Peyer's patch (tissue), 4 donors: ENCODE results near the gene DDC. TPM values are rescaled to one million over a fixed set of nuclear protein-coding genes. Genes with fewer than 3 reads are reported as not detected.

Source experiments
- DNase-seq, 3 donors: peaks; one replicate each; pipeline ENCODE4 v3.0.0-alpha.2; 2017 to 2019
- H3K27ac ChIP-seq, 4 donors: fragments of 200-600 bp; sonication (generic); one replicate each; pipeline ENCODE4 v1.5.1; 2016 to 2019
- H3K27me3 ChIP-seq, 2 donors: fragments of 200-600 bp; sonication (generic); one replicate each; pipeline ENCODE4 v1.5.1; 2019
- H3K36me3 ChIP-seq, 3 donors: fragments of 200-600 bp; sonication (generic); one replicate each; pipeline ENCODE4 v1.5.1; 2016 to 2019
- H3K4me1 ChIP-seq, 4 donors: fragments of 200-600 bp; sonication (generic); one replicate each; pipeline ENCODE4 v1.5.1; 2016 to 2019
- H3K4me3 ChIP-seq, 4 donors: fragments of 200-600 bp; sonication (generic); 1 replicate in 3 of 4; 2 replicates in 1 of 4; pipeline ENCODE4 v1.5.1; 2016 to 2019; ENCODE audit warnings: mild to moderate bottlenecking in 1 of 4
- H3K9me3 ChIP-seq, 4 donors: fragments of 200-600 bp; sonication (generic); one replicate each; pipeline ENCODE4 v1.5.1; 2016 to 2019; ENCODE audit warnings: mild to moderate bottlenecking in 1 of 4
- CTCF ChIP-seq, 6 experiments: fragments of 450-650 bp in 4 of 6; fragments of 200-600 bp in 2 of 6; sonication (generic) in 1 of 6; IDR thresholded peaks; one replicate each; pipeline ENCODE4 v1.5.1; 2017 to 2019; ENCODE audit warnings: antibody characterized with exemption in 6 of 6, mild to moderate bottlenecking in 3 of 6, moderate library complexity in 1 of 6
- POLR2A ChIP-seq, 2 donors: fragments of 450-650 bp; IDR thresholded peaks; one replicate each; pipeline ENCODE4 v1.5.1; 2017; ENCODE audit warnings: antibody characterized with exemption in 2 of 2, mild to moderate bottlenecking in 2 of 2, moderate library complexity in 2 of 2
- total RNA-seq, 4 donors: library from RNA; depleted of rRNA; stranded (reverse); fragments of >200 nt; gene quantifications; one replicate each; pipeline ENCODE4 v1.1.0, GENCODE V29; 2016

Gene DDC
- total RNA-seq, 4 donors from 2014 or later, result 56.9 to 314 (median 200) TPM

GRCh38 chr7:50436133-50436806 lies 128.9 kb downstream of the DDC start:
- no peaks in the 10 kb centered on the region for H3K9me3 ChIP-seq
- TF ChIP-seq POLR2A (IDR thresholded peaks at IDR 0.05), result no peak
- no peak for TF ChIP-seq CTCF (IDR thresholded peaks at IDR 0.05)
- no peaks in the 10 kb centered on the region for H3K4me1 ChIP-seq
- H3K27ac ChIP-seq, result no peak overlapping the region
- H3K27me3 ChIP-seq, result no peaks in the 10 kb centered on the region
- H3K36me3 ChIP-seq, result no peaks in the 10 kb centered on the region
- no peak overlapping the region for H3K4me3 ChIP-seq
- DNase-seq, result no peak

GRCh38 chr7:50431722-50432305 lies 133.4 kb downstream of the DDC start:
- H3K4me3 ChIP-seq, result no peak overlapping the region
- TF ChIP-seq POLR2A (IDR thresholded peaks at IDR 0.05) (no peak), CTCF (IDR thresholded peaks at IDR 0.05) (no peak)

GRCh38 chr7:50431316-50431715 lies 133.9 kb downstream of the DDC start:
- TF ChIP-seq POLR2A (IDR thresholded peaks at IDR 0.05) (no peak), CTCF (IDR thresholded peaks at IDR 0.05) (no peak)
- Histone ChIP-seq H3K36me3 (no peaks in the 10 kb centered on the region), H3K4me1 (no peaks in the 10 kb centered on the region), H3K27ac (no peak overlapping the region), H3K27me3 (no peaks in the 10 kb centered on the region), H3K4me3 (no peak overlapping the region), H3K9me3 (no peaks in the 10 kb centered on the region)
- no peak for DNase-seq

More at GRCh38 chr7:50431722-50432305, 133.4 kb downstream of the DDC start:
- H3K9me3 ChIP-seq, result no peaks in the 10 kb centered on the region
- no peaks in the 10 kb centered on the region for H3K27me3 ChIP-seq
- no peak overlapping the region for H3K27ac ChIP-seq
- H3K36me3 ChIP-seq, result no peaks in the 10 kb centered on the region
- DNase-seq, result no peak
- H3K4me1 ChIP-seq, result no peaks in the 10 kb centered on the region

- DNase-seq, result no peak
- Histone ChIP-seq H3K4me1 (no peaks in the 10 kb centered on the region), H3K36me3 (no peaks in the 10 kb centered on the region), H3K27me3 (no peaks in the 10 kb centered on the region), H3K4me3 (no peak overlapping the region), H3K9me3 (no peaks in the 10 kb centered on the region), H3K27ac (no peak overlapping the region)
- TF ChIP-seq POLR2A (IDR thresholded peaks at IDR 0.05) (no peak), CTCF (IDR thresholded peaks at IDR 0.05) (no peak)
Observed at GRCh38 chr7:50428911-50429310, 136.3 kb downstream of the DDC start.

GRCh38 chr7:50427518-50427917 lies 137.7 kb downstream of the DDC start:
- Histone ChIP-seq H3K9me3 (no peaks in the 10 kb centered on the region), H3K4me3 (no peak overlapping the region), H3K27me3 (no peaks in the 10 kb centered on the region), H3K27ac (no peak overlapping the region), H3K36me3 (no peaks in the 10 kb centered on the region), H3K4me1 (no peaks in the 10 kb centered on the region)
- DNase-seq, result no peak
- TF ChIP-seq CTCF (IDR thresholded peaks at IDR 0.05) (no peak), POLR2A (IDR thresholded peaks at IDR 0.05) (no peak)
